AG04450 (cell line): Measurements from ENCODE around the gene MT2A. TPM values are rescaled to one million over a fixed set of nuclear protein-coding genes. Genes with fewer than 3 reads are reported as not detected.
"Not testable (repeated sequence)": the region's sequence is repeated elsewhere in the genome, so short reads cannot be mapped to it uniquely, and the experiment has no call there.

ENCODE experiments used
- CTCF ChIA-PET: fragments of 300-600, 350-600 bp; formaldehyde crosslinking; extraction: SDS; loops from one replicate; lab custom pipeline; 2022; ENCODE audit warnings: antibody characterized with exemption, inconsistent platforms; lab: Charles Lee
- POLR2A ChIA-PET: fragments of 350-600 bp; formaldehyde crosslinking; extraction: SDS; loops from one replicate; lab custom pipeline; 2021; ENCODE audit warnings: antibody characterized with exemption, inconsistent platforms; lab: Yijun Ruan, JAX
- DNase-seq: peaks from one replicate; pipeline ENCODE4 v3.0.0-alpha.2; 2011; ENCODE audit warnings: low read depth, low spot score
- H3K27ac ChIP-seq: one replicate; pipeline ENCODE4 v1.5.1; 2012; ENCODE audit warnings: low read depth, low read length, control low read depth
- H3K27me3 ChIP-seq: one replicate; pipeline ENCODE4 v1.6.0; 2012; ENCODE audit warnings: low read length; ENCODE audit not compliant: control insufficient read depth, insufficient read depth
- H3K4me3 ChIP-seq: 2 replicates; pipeline ENCODE4 v1.5.1; 2011; ENCODE audit warnings: mild to moderate bottlenecking, low read depth, low read length, control low read depth
- H3K9me3 ChIP-seq: 2 replicates; pipeline ENCODE4 v1.5.1; 2012; ENCODE audit warnings: low read length; ENCODE audit not compliant: control insufficient read depth, insufficient read depth
- polyA plus RNA-seq: library from polyadenylated mRNA; depleted of rRNA; stranded (reverse); fragments of >200 nt; gene quantifications from 2 replicates; pipeline ENCODE4 v1.2.3, GENCODE V29; 2011
- TF ChIP-seq, protein P1 (sequence below): IDR thresholded peaks from 2 replicates; pipeline ENCODE4 v1.5.1; 2011; ENCODE audit warnings: low read depth, low read length, control low read depth, inconsistent platforms

MT2A gene
- polyA plus RNA-seq, 1 experiment: 82.6 TPM

DNA sequence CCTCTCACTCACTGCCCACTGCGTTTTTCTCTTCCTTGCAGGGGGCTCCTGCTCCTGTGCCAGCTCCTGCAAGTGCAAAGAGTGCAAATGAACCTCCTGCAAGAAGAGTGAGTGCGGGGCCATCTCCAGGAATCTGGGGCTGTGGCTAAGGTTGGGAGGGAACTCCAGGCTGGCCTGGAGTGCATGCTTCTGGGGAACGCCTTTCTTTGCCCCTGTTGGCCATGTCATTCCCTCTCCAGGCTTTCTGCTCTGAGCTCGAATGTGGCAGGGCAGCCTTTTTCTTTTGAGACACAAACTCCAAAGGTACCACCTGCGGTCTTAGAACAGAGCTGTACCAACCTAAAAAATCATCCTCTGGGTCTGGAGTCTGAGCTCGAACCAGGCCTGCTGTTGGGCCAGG lies 9.8 kb downstream of the MT2A start:
- TF ChIP-seq, protein P1, sequence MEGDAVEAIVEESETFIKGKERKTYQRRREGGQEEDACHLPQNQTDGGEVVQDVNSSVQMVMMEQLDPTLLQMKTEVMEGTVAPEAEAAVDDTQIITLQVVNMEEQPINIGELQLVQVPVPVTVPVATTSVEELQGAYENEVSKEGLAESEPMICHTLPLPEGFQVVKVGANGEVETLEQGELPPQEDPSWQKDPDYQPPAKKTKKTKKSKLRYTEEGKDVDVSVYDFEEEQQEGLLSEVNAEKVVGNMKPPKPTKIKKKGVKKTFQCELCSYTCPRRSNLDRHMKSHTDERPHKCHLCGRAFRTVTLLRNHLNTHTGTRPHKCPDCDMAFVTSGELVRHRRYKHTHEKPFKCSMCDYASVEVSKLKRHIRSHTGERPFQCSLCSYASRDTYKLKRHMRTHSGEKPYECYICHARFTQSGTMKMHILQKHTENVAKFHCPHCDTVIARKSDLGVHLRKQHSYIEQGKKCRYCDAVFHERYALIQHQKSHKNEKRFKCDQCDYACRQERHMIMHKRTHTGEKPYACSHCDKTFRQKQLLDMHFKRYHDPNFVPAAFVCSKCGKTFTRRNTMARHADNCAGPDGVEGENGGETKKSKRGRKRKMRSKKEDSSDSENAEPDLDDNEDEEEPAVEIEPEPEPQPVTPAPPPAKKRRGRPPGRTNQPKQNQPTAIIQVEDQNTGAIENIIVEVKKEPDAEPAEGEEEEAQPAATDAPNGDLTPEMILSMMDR: no peak
- ChIA-PET CTCF (interaction anchor here (1.0 kb wide), 1 partner anchor 84 kb away, joined by 3 read pairs; no protein-coding TSS in a partner anchor), POLR2A (interaction anchor here (0.6 to 2.8 kb wide), 3 partner anchors 8 to 94 kb away, joined by 4 to 25 read pairs (median 4); partner anchors contain the start of genes MT1E and MT2A)
- no peak for DNase-seq
- Histone ChIP-seq H3K4me3 (no peak overlapping the region), H3K27me3 (no peaks in the 10 kb centered on the region), H3K9me3 (no peaks in the 10 kb centered on the region), H3K27ac (no peak overlapping the region)

DNA sequence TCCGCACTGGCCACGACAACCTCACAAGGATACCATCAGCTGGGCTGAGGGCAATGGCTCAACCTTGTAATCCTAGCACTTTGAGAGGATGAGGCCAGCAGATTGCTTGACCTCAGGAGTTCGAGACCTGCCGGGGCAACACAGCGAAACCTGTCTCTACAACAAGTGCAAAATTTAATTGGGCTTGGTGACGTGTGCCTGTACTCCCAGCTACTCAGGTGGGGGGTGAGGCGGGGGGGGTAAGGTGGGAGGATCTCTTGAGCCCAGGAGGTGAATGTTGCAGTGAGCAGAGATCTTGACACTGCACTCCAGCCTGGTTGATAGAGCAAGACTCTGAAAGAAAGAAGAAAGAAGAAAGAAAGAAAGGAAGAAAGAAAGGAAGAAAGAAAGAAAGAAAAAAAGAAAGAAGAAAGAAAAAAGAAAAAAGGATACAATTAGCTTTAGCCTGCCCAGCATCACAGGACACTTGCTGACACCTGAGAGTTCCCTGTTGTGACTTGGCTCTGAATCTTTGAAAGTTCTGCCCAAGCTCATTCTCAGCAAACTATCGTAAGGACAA lies 12.0 kb downstream of the MT2A start:
- Histone ChIP-seq H3K27ac (no peak overlapping the region), H3K27me3 (no peaks in the 10 kb centered on the region), H3K4me3 (no peak overlapping the region), H3K9me3 (no peaks in the 10 kb centered on the region)
- DNase-seq: no peak
- POLR2A ChIA-PET: no interaction called here
- TF ChIP-seq, protein P1: no peak
- CTCF ChIA-PET: no interaction called here

DNA sequence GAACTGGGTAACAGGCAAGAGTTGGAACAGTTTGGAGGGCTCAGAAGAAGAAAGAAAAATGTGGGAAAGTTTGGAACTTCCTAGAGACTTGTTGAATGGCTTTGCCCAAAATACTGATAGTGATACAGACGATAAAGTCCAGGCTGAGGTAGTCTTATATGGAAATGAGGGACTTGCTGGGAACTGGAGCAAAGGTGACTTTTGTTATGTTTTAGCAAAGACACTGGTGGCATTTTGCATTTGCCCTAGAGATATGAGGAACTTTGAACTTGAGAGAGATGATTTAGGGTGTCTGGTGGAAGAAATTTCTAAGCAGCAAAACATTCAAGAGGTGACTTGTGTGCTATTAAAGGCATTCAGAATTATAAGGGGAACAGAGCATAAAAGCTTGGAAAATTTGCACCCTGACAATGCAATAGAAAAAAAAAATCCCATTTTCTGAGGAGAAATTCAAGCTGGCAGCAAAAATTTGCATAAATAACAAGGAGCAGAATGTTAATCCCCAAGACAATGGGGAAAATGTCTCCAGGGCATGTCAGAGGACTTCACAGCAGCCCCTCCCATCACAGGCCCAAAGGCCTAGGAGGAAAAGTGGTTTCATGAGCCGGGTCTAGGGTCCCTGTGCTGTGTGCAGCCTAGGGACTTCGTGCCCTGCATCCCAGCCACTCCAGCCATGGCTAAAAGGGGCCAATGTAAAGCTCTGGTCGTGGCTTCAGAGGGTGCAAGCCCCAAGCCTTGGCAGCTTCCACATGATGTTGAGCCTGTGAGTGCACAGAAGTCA lies 13.5 kb downstream of the MT2A start:
- H3K27me3 ChIP-seq, H3K4me3 ChIP-seq, CTCF ChIA-PET, H3K27ac ChIP-seq, DNase-seq, H3K9me3 ChIP-seq, POLR2A ChIA-PET: not testable (repeated sequence)

DNA sequence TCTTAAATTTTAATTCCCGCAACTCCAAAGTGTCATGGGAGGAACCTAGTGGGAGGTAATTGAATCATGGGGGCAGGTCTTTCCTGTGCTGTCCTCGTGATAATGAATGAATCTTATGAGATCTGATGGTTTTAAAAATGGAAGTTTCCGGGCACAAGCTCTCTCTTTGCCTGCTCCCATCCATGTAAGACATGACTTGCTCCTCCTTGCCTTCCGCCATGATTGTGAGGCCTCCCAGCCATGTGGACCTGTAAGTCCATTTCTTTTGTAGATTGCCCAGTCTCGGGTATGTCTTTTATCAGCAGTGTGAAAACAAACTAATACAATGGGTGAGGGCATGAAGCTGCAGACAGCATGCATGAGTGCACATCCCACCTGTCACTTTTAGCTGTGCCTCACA lies 14.8 kb downstream of the MT2A start:
- H3K27ac ChIP-seq, H3K27me3 ChIP-seq, H3K4me3 ChIP-seq, CTCF ChIA-PET, H3K9me3 ChIP-seq, DNase-seq: not testable (repeated sequence)
- POLR2A ChIA-PET: interaction anchor here (4.8 kb wide), 1 partner anchor 14 kb away, joined by 201 read pairs; the partner anchor contains the start of gene MT2A

DNA sequence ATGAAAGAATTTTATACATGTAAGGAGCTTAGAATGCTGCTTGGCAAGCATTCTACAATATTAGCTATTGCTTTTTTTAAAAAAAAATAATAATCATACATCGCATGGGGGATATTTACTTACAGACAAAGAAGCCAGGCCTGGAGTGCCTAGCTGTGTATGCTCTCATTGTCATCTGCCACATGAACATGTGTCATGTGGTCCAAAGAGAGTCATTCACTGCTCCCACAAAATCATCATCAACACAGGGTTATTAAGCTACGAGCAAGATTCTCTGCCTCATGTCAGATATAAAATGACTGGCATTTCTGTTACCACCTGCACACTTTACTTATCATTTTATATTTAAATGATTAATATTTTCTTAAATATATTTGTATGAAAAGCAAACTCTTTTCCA lies 15.3 kb downstream of the MT2A start:
- no peak overlapping the region for H3K27ac ChIP-seq
- no peak overlapping the region for H3K4me3 ChIP-seq
- TF ChIP-seq, protein P1: no peak
- ChIA-PET POLR2A (interaction anchor here (4.8 kb wide), 1 partner anchor 14 kb away, joined by 201 read pairs; the partner anchor contains the start of gene MT2A), CTCF (interaction anchor here (0.6 kb wide), 1 partner anchor 59 kb away, joined by 3 read pairs; no protein-coding TSS in a partner anchor)
- no peak for DNase-seq
- no peaks in the 10 kb centered on the region for H3K9me3 ChIP-seq
- no peaks in the 10 kb centered on the region for H3K27me3 ChIP-seq
